ENCODE results near the gene ALDH1L1. TPM values are rescaled to one million over a fixed set of nuclear protein-coding genes. Genes with fewer than 3 reads are reported as not detected.
A peak's percentile ranks its signal among the peaks of the same experiment; 100 is the strongest.

ALDH1L1 gene
- total and polyA plus RNA-seq, 2 of the 13 experiments (the other 11 are each of a cell fraction or from before 2014, with no cell fraction given) = 11.2 to 28.7 TPM

GRCh38 chr3:126081618-126082361, 98.6 kb downstream of the ALDH1L1 start (continued):
- TF ChIP-seq SNAPC4 (CRISPR knock-in tag; IDR thresholded peaks at IDR 0.05) = no peak
- TF ChIP-seq FOXK1 (CRISPR knock-in tag; IDR thresholded peaks at IDR 0.05; ENCODE audit: borderline replicate concordance, low read depth) = no peak
- TF ChIP-seq PPARG (CRISPR knock-in tag; conservative IDR thresholded peaks at IDR 0.05) = no peak
- TF ChIP-seq ETS1 (CRISPR knock-in tag; IDR thresholded peaks at IDR 0.05) = no peak
- no peak for TF ChIP-seq ISL2 (CRISPR knock-in tag; IDR thresholded peaks at IDR 0.05)
- no peak for TF ChIP-seq ZNF772 (CRISPR knock-in tag; IDR thresholded peaks at IDR 0.05)
- TF ChIP-seq STAT5B (CRISPR knock-in tag; IDR thresholded peaks at IDR 0.05) = no peak
- no peak for TF ChIP-seq ZMYM2 (CRISPR knock-in tag; IDR thresholded peaks at IDR 0.05)
- no peak for TF ChIP-seq ZFP41 (CRISPR knock-in tag; IDR thresholded peaks at IDR 0.05; ENCODE audit: borderline replicate concordance)
- no peak for TF ChIP-seq SRF (IDR thresholded peaks at IDR 0.05; ENCODE audit: low read depth, low read length)
- no peak for TF ChIP-seq WIZ (CRISPR knock-in tag; IDR thresholded peaks at IDR 0.05)
- 0 out of 3 replicates have a peak, but pooled peaks have one; percentile 54 for TF ChIP-seq MXI1 (IDR thresholded peaks at IDR 0.05; ENCODE audit: borderline replicate concordance, low read depth, low read length)
- no peak for TF ChIP-seq ZNF121 (CRISPR knock-in tag; IDR thresholded peaks at IDR 0.05)
- no peak for TF ChIP-seq DNMT3B (CRISPR knock-in tag; conservative IDR thresholded peaks at IDR 0.05)
- TF ChIP-seq MYNN (CRISPR knock-in tag; IDR thresholded peaks at IDR 0.05; ENCODE audit: low read depth) = no peak
- no peak for TF ChIP-seq NFYC (CRISPR knock-in tag; IDR thresholded peaks at IDR 0.05)
- no peak for TF ChIP-seq CERS6 (CRISPR knock-in tag; IDR thresholded peaks at IDR 0.05)
- no peak for TF ChIP-seq FOXP1 (IDR thresholded peaks at IDR 0.05)
- TF ChIP-seq FOXP1 (CRISPR knock-in tag; IDR thresholded peaks at IDR 0.05) = no peak
- no peak for TF ChIP-seq ZNF382 (CRISPR knock-in tag; IDR thresholded peaks at IDR 0.05; ENCODE audit: borderline replicate concordance)
- TF ChIP-seq ZNF816 (CRISPR knock-in tag; IDR thresholded peaks at IDR 0.05; ENCODE audit: borderline replicate concordance) = no peak
- no peak for TF ChIP-seq ZNF879 (CRISPR knock-in tag; IDR thresholded peaks at IDR 0.05)
- TF ChIP-seq TCF7 (IDR thresholded peaks at IDR 0.05; ENCODE audit: low read depth) = no peak
- TF ChIP-seq SOX5 (CRISPR knock-in tag; IDR thresholded peaks at IDR 0.05; ENCODE audit: borderline replicate concordance) = no peak

Data from HepG2 (cell line).